Measurements from ENCODE around the gene ZZZ3.
"Not testable (repeated sequence)": the region's sequence is repeated elsewhere in the genome, so short reads cannot be mapped to it uniquely, and the experiment has no call there.

ZZZ3 gene

GRCh38 chr1:77706321-77706720 is 23.9 kb upstream of the ZZZ3 start:
- H3K4me3 ChIP-seq (ENCODE audit: low read depth, low read length), result no peak overlapping the region
- CTCF ChIA-PET, result no interaction called here
- TF ChIP-seq CTCF (IDR thresholded peaks at IDR 0.05; ENCODE audit: insufficient read depth, low read length, missing control alignments), result no peak
- DNase-seq (ENCODE audit: low read depth, low spot score), result no peak
- POLR2A ChIA-PET, result no interaction called here

GRCh38 chr1:77704736-77705135 is 22.3 kb upstream of the ZZZ3 start:
- ChIA-PET CTCF (interaction anchor here (2.5 kb wide), 1 partner anchor 21 kb away, joined by 10 read pairs; no protein-coding TSS in a partner anchor), POLR2A (no interaction called here)
- DNase-seq (ENCODE audit: low read depth, low spot score), result no peak
- H3K4me3 ChIP-seq (ENCODE audit: low read depth, low read length), result no peak overlapping the region
- TF ChIP-seq CTCF (IDR thresholded peaks at IDR 0.05; ENCODE audit: insufficient read depth, low read length, missing control alignments), result no peak

- CTCF ChIA-PET; H3K4me3 ChIP-seq (ENCODE audit: low read depth, low read length); POLR2A ChIA-PET; DNase-seq (ENCODE audit: low read depth, low spot score): not testable (repeated sequence)
Observed at GRCh38 chr1:77699673-77700072, 17.2 kb upstream of the ZZZ3 start.

GRCh38 chr1:77697441-77697840 is 15.0 kb upstream of the ZZZ3 start:
- POLR2A ChIA-PET, result no interaction called here
- TF ChIP-seq CTCF (IDR thresholded peaks at IDR 0.05; ENCODE audit: insufficient read depth, low read length, missing control alignments), result no peak
- H3K4me3 ChIP-seq (ENCODE audit: low read depth, low read length), result no peak overlapping the region
- CTCF ChIA-PET, result interaction anchor here (1.0 to 1.2 kb wide), 3 partner anchors 9 to 14 kb away, joined by 3 to 4 read pairs (median 3); no protein-coding TSS in a partner anchor
- no peak for DNase-seq (ENCODE audit: low read depth, low spot score)

GRCh38 chr1:77688939-77689338 is 6.5 kb upstream of the ZZZ3 start:
- DNase-seq (ENCODE audit: low read depth, low spot score), result no peak
- no peak overlapping the region for H3K4me3 ChIP-seq (ENCODE audit: low read depth, low read length)
- ChIA-PET POLR2A (no interaction called here), CTCF (interaction anchor here (1.5 kb wide), 1 partner anchor 9 kb away, joined by 3 read pairs; no protein-coding TSS in a partner anchor)
- no peak for TF ChIP-seq CTCF (IDR thresholded peaks at IDR 0.05; ENCODE audit: insufficient read depth, low read length, missing control alignments)

- POLR2A ChIA-PET, result no interaction called here
- CTCF ChIA-PET, result interaction anchor here (1.5 kb wide), 1 partner anchor 10 kb away, joined by 3 read pairs; no protein-coding TSS in a partner anchor
Observed at GRCh38 chr1:77687519-77687906, 5.1 kb upstream of the ZZZ3 start.

More at GRCh38 chr1:77687519-77687906, 5.1 kb upstream of the ZZZ3 start:
- no peak overlapping the region for H3K4me3 ChIP-seq (ENCODE audit: low read depth, low read length)
- TF ChIP-seq CTCF (IDR thresholded peaks at IDR 0.05; ENCODE audit: insufficient read depth, low read length, missing control alignments), result no peak
- DNase-seq (ENCODE audit: low read depth, low spot score), result no peak

Measured in AG04449 (cell line).